Measurements from ENCODE around the gene HNRNPUL1.

The HNRNPUL1 gene

GRCh38 chr19:41221514-41222205 is 42.5 kb upstream of the HNRNPUL1 start:
- peak overlapping the region; percentile 94 for H3K4me3 ChIP-seq (ENCODE audit: control insufficient read depth, low read depth, low read length)
- TF ChIP-seq CTCF (conservative IDR thresholded peaks at IDR 0.05; ENCODE audit: control insufficient read depth, insufficient read depth, low read depth, low read length) = no peak
- no peak for DNase-seq (ENCODE audit: low read depth)

GRCh38 chr19:41222240-41222639 is 41.9 kb upstream of the HNRNPUL1 start:
- H3K4me3 ChIP-seq (ENCODE audit: control insufficient read depth, low read depth, low read length) = no peak overlapping the region
- no peak for DNase-seq (ENCODE audit: low read depth)
- no peak for TF ChIP-seq CTCF (conservative IDR thresholded peaks at IDR 0.05; ENCODE audit: control insufficient read depth, insufficient read depth, low read depth, low read length)

GRCh38 chr19:41223431-41224234 is 40.5 kb upstream of the HNRNPUL1 start:
- no peak for TF ChIP-seq CTCF (conservative IDR thresholded peaks at IDR 0.05; ENCODE audit: control insufficient read depth, insufficient read depth, low read depth, low read length)
- peak overlapping the region; percentile 26 for H3K4me3 ChIP-seq (ENCODE audit: control insufficient read depth, low read depth, low read length)
- DNase-seq (ENCODE audit: low read depth) = peak; percentile 89

- DNase-seq (ENCODE audit: low read depth) = no peak
- H3K4me3 ChIP-seq (ENCODE audit: control insufficient read depth, low read depth, low read length) = no peak overlapping the region
- no peak for TF ChIP-seq CTCF (conservative IDR thresholded peaks at IDR 0.05; ENCODE audit: control insufficient read depth, insufficient read depth, low read depth, low read length)
These were observed 39.5 kb upstream of the HNRNPUL1 start for GRCh38 chr19:41224632-41225031.

GRCh38 chr19:41225238-41226052 is 38.7 kb upstream of the HNRNPUL1 start:
- DNase-seq (ENCODE audit: low read depth) = peak; percentile 100
- H3K4me3 ChIP-seq (ENCODE audit: control insufficient read depth, low read depth, low read length) = peak overlapping the region; percentile 43
- no peak for TF ChIP-seq CTCF (conservative IDR thresholded peaks at IDR 0.05; ENCODE audit: control insufficient read depth, insufficient read depth, low read depth, low read length)

- peak overlapping the region; percentile 43 for H3K4me3 ChIP-seq (ENCODE audit: control insufficient read depth, low read depth, low read length)
- DNase-seq (ENCODE audit: low read depth) = peak; percentile 76
- TF ChIP-seq CTCF (conservative IDR thresholded peaks at IDR 0.05; ENCODE audit: control insufficient read depth, insufficient read depth, low read depth, low read length) = no peak
These were observed 37.9 kb upstream of the HNRNPUL1 start for GRCh38 chr19:41226053-41226873.

Measured in fibroblast of mammary gland (primary cell).